Central memory CD4-positive, alpha-beta T cell (primary cell): ENCODE results near the gene TRAPPC10.
"Not testable (repeated sequence)": the region's sequence is repeated elsewhere in the genome, so short reads cannot be mapped to it uniquely, and the experiment has no call there.

ENCODE experiments used
- DNase-seq: peaks from one replicate; pipeline ENCODE4 v3.0.0; 2022

TRAPPC10 gene

DNA sequence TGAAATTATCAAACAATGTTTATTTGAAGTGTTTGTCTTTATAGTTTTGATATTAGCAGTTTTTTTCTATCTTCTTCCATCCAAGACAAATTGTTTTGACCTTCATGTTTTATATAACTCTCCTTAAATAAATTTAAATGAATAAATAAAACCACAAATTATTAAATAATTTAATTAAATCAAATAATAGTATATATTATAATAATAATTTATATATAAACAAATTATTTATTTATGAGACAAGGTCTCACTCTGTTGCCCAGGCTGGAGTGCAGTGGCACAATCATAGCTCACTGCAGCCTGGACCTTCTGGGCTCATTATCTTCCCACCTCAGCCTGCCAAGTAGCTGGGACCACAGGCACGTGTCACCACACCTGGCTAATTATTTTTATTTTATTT lies 82.7 kb downstream of the TRAPPC10 start:
- no peak for DNase-seq

DNA sequence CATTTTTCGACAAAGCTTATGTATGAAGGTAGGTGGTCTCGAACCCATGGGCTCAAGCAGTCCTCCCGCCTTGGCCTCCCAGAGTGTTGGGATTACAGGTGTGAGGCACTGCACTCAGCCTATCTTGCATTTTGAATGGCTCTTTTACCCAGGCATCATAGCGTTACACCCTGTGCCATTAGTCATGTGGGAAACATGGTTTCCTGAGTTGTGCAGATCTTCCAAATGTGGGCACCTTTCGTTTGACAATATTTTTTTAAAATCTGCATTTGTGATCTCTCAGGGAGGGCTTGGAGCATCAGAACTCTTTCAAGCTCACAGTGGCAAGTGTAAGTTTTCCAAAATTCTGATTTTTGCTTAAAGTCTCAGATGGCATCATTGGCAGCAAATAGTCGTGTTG lies 86.4 kb downstream of the TRAPPC10 start:
- not testable (repeated sequence) for DNase-seq

DNA sequence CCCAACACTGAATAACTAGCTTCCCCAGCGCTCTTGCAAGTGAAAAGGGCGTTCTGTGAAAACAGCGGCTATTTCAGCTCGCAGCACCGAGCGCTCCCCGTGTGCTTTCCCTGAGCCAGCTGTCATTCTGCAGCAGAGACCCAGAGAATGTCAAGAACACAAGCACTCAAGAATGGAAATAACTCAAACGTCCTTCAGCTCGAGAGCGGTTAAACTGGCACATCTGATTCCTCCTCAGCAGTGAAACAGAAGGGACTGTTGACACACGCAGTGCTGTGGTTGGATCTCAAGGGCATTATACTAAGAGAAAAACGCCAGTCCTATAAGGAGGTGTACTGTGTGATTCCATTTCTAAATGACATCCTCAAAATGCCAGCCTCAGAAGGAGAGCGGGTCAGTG lies 86.9 kb downstream of the TRAPPC10 start:
- DNase-seq, result not testable (repeated sequence)

DNA sequence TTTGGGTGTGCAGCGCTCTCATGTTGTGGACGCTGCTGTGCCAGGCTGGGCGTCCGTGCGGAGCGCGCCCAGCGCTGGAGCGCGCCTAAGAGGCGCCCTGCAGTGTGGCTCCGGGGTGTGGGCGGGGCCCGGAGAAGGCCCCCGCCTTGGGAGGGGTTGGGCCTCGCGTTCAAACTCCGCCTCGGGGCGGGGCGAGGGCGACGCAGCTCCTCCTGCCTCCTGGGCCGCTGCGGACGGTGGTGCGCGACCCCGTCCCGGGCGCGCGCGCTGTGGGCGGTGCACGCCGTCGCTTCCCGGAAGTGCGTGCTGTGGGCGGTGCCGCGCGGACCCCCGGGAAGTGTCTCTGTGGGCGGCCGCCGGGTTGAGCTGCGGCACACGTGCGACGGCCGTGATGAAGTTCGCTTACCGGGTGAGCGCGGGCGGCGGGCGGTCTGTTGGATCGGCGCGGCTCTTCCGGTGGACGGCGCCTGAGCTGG lies 95.0 kb downstream of the TRAPPC10 start, which contains the start of gene PWP2:
Gene PWP2, plus strand, starts transcription at position 374 of the 476 bp plus-strand sequence. Its CDS starts 18 bp downstream, at position 392.
- peak; percentile 61 for DNase-seq

DNA sequence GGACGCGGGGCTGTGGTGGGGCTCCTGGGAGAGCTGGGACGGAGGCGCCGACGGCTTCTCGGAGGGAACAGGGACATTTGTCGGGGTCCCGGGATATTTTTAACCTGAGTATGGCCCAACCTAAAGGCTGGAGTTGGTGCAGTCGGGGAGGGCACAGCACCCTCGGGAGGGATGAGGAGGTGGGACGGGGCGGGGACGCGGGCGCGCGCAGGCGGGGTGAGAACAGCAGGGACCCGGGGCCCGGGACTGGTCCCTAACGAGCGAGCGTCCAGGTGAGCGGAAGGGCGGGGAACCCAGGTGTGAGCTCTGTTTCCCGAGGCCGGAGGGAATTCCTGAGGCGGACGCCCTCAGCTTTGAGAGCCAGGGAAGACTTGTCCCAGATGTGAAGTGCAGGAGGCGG lies 95.5 kb downstream of the TRAPPC10 start:
- DNase-seq, result not testable (repeated sequence)

DNA sequence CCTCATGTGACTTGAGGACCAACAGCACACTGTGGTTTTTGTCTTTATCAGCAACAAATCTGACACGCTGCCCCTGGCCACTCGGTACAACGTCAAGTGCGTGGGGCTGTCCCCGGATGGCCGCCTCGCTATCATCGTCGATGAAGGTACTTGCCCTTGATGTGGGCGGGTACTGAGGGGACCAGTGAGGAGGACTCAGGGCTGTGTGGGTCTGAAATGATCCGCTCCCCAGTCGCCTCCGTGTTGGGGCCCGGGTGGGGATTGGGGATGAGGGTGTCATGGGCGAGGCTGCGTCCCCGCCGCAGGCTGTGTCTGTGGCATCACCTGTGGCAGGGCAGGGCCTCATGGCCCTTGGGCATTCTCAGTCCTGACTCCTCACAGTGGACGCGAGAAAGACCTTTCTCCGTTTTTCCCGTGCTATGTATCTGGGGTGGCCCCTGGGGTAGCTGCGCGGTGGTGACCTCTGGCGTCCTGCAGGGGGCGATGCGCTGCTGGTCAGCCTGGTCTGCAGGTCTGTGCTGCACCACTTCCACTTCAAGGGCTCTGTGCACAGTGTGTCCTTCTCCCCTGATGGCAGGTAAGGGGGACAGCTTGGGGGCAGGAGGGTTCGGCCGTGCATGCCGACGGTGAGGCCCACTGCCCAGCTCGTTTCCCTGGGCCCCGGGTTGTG lies 101.7 kb downstream of the TRAPPC10 start:
- not testable (repeated sequence) for DNase-seq

DNA sequence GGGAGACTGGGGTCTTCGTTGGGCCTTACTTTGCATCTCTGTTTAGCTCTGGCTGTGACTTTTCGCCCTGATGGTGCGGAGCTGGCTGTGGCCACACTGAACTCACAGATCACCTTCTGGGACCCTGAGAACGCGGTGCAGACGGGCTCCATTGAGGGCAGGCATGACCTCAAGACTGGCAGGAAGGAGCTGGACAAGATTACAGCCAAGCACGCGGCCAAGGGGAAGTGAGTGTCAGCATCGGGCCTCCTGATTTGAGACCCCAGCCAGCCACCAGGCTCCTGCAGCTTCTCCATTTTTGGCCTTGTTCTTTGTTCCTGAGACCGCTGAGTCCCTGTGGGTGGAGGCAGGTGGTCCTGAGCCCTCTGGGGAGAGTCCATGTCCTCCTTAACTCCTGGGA lies 110.0 kb downstream of the TRAPPC10 start:
- not testable (repeated sequence) for DNase-seq

DNA sequence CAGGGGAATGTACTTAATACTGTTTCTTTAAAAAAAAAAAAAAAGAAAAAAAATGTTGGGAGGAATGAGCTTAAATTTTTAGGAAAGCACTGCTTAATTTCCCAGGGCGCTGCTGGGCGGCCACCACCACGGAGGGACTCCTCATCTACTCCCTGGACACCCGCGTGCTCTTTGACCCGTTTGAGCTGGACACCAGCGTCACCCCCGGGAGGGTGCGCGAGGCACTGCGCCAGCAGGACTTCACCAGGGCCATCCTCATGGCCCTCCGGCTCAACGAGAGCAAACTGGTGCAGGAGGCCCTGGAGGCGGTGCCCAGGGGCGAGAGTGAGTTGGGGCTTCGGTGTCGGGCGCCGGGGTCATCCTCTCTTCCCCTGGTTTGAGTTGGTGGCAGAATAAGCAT lies 115.7 kb downstream of the TRAPPC10 start:
- DNase-seq, result not testable (repeated sequence)

DNA sequence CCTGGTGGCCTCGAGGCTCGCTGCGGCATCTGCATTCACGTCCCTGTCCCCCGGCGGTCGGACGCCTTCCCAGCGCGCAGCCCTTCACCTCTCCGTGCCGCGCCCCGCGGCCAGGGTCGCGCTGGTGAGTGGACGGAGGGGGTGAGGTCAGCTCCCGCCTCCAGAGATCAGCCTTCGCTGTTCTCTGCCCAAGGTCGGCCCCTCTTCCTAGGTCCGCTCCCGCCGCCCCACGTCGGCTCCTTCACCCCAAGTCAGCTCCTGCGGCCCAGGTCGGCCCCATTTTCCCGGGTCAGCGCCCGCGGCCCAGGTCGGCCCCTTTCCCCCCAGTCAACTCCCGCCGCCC lies 121.6 kb downstream of the TRAPPC10 start:
- DNase-seq, result not testable (repeated sequence)

DNA sequence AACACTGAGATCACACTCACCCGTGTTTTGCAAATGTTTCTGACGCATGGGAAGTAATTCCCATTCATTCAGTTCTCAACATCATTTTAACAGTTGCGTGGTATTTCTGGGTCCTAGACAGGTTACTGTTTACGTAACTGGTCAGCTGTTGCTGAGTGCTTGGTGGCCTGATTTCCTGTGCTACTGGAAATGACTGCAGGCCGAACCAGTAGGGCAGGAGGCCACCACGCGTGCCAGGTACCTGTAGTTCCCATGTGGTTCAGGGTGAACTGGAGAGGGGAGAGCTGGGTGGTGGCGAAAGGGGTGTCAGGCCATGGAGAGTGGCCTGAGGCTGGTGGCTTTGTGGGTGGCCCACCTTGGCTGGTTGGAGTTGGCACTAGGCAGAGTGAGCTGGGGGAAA lies 122.6 kb downstream of the TRAPPC10 start:
- DNase-seq, result not testable (repeated sequence)

DNA sequence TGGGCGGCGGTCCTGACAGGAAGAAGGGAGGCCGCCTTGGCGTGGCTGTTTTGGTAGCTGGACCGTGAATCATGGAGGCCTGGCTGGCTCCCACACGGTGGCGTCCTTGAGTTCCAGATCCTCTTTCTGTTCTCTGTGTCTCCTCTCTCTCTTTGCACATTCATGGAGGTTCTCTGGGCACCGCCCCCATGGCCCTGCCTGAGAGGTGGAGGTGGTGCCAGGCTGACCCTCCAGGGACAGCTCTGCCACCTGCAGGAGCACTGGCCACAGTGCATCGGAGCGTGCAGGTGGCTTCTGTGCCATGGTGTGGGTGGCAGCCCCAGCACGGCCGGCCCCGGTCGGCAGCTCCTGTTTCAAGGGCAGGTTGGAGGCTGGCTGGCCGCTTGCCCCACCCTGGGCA lies 125.9 kb downstream of the TRAPPC10 start:
- DNase-seq, result not testable (repeated sequence)

DNA sequence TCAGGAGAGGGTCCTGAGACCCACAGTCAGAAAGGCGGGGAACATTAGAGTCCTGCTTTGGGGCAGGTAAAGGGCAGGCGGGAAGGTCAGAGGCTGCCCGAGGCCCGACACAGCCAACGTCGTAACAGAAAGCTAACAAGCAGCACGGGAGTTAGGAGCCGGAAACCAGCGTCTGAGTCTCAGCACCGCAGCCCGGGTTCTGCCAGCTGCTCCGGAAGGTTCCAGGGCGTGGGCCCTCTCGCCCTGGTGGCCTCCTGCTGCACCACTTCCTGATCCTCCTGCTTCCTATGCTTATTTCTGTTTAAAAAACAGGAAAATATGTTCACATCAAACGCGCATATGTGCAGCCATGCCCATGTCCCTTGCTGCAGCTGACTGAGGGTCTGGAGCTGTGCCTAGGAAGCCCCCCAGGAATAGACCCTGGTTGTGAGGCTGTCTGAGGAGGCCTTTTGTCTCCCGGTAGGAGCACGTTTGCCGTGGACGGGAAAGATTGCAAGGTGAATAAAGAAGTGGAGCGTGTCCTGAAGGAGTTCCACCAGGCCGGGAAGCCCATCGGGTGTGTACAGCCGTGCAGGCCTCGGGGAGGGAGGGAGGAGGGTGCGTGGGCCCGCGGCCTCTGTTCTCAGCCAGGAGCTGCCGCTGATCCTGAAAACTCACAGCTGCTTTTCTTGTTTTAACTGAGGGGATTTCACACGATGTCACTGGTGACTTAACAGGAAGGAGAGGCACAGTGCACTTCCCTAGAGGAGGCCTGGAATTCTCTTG lies 127.9 kb downstream of the TRAPPC10 start:
- DNase-seq, result peak; percentile 1

DNA sequence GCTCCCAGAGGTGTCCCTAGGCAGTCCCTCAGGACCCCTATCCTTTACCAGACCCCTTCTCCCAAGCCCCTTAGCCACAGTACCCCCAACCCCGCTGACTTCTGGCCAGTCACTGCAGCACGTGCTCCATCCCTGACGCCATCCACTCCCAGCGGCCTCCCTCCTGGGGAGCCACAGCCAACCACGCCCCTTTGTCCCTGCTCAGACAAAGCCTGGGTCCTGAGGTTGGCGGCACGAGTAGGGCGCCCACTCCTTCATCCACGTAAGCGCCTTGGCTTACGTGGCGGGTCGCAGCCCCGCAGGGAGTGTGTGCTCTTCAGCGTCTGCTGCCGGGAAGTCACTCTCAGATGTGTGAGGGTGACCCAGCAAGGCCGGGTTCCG lies 128.4 kb downstream of the TRAPPC10 start:
- not testable (repeated sequence) for DNase-seq

DNA sequence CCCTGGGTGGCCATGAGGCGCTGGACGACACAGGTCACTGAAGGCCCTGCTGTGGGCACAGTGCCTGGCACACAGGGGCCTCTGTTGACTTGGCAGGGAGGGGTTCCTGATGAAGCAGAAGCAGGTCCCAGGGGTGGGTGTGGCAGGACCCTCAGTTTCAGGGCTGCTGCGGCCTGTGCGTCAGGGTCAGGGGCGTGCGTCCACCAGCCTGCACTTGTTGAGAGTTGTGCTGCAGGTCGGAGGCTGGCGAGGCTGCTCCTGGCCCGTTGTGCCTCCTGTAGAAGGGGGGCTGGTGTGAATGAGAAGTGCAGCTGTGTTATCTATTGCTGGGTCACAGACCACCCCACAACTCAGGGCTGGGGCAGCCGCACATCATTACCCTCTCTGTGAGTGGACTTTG lies 130.4 kb downstream of the TRAPPC10 start:
- not testable (repeated sequence) for DNase-seq

DNA sequence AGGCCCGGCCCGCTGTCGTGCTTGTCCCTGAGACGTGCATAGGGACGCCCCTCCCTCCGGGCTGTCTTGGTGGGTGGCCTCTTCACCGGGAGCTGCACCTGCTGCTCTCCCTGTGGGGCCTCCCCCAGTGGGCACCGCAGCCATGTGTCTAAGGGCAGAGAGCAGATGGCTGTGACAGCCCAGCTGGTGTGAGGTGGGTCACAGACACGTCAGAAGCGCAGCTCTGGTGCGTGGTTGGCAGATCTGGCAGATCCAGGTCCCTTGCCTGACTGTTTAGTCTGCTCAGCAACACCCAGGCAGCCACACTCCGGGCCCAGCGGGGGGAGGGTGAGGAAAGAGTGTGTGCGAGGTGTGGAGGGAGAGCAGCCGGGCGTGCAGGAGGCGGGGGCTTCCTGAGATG lies 131.3 kb downstream of the TRAPPC10 start:
- DNase-seq, result not testable (repeated sequence)

DNA sequence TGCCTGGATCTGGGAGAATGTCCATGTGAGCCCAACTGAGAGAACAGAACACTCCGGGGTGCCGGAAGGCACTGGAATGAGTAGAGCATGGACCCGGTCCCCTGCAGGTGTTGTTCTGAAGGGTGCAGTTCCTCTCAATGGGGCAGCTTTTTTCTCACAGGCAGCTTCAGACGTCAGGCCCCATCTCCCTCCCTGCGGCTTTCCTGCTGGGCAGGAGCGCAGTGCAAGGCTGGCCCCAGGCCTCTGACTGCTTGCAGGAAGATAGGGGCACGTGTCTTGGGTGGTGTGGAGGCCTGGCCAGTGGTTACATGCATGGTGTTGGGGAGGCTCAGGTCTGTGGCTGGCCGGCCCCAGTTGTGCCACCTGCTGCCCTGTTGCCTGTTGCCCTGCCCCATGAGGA lies 131.9 kb downstream of the TRAPPC10 start:
- not testable (repeated sequence) for DNase-seq

DNA sequence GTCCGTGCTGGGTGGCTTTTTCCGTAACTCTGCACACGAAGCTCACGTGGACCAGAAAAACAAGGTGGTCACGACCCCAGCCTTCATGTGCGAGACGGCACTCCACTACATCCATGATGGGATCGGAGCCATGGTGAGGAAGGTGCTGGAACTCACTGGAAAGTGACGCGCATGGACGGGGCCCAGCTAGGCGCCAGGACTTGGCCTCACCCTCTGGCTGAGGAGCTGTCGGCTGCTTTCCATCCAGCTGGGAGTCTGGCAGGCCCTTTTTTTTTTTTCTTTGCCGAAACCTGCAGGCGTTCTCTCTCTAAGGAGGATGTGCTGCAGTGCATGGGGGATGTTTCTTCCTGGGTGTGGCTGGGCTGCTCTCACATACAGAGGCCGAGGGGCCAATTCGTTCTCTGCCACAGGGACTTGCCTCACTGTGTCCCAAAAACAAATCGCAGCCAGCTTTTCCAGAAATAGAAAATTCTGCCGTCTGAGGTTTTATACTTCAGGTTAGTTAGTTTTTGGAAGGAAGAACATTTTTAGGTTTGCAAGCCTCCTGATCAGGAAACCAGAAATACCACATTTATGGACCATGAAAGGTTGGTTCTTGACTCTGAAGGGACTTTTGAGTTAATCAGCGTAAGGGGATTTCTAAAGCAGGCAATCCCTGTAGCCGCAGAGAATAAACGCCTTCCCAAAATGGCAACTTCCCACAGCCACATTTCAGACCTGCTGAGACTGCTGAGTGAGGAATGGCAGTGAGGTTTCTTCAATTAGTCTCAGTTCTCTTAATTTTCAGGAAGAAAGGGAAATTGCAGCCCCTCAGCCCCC lies 132.9 kb downstream of the TRAPPC10 start:
- DNase-seq, result not testable (repeated sequence)

DNA sequence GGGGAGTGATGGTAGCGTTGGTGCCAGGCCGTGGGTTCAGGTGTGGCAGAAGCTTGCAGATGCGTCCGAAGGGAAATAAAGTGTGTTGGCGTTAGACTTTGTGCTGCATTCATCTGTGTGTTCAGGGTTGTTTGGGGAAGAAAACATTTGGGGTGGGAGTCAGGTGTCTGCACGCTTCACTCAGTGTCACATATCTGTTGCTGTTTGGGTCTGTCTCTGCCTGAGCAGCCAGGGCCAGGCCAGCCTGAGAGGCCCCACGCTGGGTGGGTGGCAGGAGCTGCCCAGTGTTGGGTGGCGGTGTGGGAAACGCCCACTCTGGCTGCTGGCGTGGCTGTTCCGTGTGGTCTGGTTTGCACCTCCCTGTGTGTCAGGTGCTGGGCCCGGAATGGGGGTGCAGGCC lies 133.5 kb downstream of the TRAPPC10 start:
- not testable (repeated sequence) for DNase-seq

DNA sequence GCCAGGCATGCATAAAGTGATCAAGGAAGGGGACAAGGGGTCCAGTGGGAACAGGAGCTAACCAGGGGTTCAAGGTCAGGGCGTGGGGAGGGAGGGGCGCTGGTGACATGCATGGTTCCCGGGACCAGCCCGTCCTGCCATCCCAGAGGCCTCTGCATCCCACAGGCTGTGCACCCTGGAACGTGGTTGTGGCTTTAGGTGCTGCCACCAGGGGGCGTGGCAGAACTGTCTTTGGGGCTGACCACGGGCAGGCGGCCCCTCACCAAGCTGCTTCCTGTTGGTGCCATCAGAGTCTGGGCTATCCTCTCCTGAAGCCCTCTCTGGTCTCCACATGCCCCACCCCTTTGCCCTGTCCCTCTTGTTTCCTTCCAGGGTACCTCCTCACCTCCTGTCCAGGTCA lies 135.0 kb downstream of the TRAPPC10 start:
- not testable (repeated sequence) for DNase-seq

DNA sequence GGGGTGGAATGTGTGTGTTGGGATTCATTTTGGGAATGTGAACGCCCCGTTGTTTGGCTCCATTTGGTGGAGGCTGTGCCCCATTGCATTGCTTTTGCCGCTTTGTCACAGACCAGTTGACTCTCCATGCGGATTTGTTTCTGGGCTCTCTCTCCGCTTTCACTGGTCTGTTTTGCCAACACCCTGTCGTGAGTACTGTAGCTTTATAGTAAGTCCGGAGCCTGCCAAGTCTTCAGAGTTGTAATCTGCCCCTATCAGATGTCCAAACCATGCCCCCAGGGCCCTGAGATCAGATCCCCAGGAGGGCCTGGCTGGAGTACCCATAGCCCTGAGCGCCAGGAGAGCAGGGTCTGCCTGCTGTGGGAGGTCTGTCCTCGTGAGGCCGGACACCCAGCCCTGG lies 138.1 kb downstream of the TRAPPC10 start:
- DNase-seq, result not testable (repeated sequence)

DNA sequence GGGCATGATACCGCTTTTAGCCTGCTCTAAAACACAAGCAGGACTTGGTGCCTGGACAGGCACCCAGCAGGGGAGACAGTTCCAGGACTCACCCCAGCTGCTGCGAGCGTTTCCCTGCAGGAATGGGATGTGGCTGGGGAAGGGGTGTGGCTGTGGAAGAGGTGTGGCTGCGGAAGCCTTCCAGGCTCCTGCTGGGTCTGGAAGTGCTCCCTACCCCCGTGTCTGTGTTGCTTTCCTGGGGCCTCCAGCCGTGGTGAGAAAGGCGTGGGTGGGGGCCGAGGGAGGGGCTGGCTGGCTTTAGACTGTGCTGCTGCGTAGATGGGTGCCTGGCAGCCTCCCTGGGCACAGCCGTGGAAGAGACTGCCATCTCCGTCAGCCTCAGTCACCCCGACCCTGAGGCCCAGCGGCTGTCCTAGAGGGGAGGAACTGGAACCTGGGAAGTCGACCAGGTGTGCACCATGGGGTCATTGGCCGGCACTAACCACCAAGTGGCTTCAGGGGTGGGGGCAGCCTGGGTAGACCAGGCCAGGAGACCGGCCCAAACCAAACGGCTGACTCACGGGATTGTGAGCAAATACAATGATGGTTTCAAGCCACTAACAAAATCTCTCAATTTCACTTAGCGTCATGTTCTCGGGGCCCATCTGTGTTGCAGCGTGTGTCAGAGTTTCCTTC lies 141.2 kb downstream of the TRAPPC10 start:
- DNase-seq, result not testable (repeated sequence)

DNA sequence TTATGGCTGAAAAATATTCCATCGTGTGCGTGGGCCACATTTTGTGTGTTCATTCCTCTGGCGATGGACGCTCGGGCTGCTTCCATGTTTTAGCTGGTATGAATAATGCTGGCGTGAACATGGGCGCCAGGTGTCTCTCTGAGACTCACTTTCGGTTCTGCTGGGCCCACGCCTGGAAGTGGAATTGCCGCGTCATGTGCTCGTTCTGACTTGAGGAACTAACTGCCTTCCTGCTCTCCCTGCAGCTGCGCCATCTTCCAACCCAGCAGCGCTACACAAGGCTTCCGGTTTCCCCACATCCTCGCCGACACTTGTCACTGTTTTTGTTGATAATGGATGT lies 141.8 kb downstream of the TRAPPC10 start:
- DNase-seq, result peak; percentile 27

DNA sequence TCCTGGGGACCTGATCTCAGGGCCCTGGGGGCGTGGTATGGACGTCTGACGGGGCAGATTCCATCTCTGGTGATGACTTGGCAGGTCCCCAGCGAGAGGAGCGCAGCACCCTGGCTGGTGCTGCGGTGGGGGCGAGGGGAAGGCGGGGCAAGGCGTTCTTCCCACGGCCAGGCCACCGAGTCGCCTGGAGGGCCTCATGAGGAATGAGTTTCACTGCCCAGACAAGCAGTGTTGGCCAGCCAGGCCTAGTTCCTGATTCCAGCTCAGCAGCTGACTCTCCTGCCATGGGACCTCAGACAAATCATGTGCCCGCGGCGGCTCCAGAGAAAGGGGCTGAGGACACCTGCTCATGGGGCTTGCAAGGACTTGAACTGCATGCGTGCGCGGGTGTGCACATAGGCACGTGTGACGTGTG lies 142.7 kb downstream of the TRAPPC10 start:
- not testable (repeated sequence) for DNase-seq
